Spinal cord (tissue), 10 donors: ENCODE data around the gene FRMD5. TPM values are rescaled to one million over a fixed set of nuclear protein-coding genes. Genes with fewer than 3 reads are reported as not detected.

Source experiments
- DNase-seq, 6 donors: peaks; one replicate each; pipeline versions ENCODE4 v3.0.0 to v3.0.0-alpha.2; 2013 to 2015; ENCODE audit warnings: low spot score in 6 of 6, low read depth in 4 of 6
- H3K27ac ChIP-seq: one replicate; pipeline ENCODE4 v1.5.1; 2013; ENCODE audit warnings: low read depth, low read length, control low read depth
- H3K27me3 ChIP-seq: one replicate; pipeline ENCODE4 v1.6.1; 2013; ENCODE audit warnings: low read length; ENCODE audit not compliant: control insufficient read depth, insufficient read depth
- H3K36me3 ChIP-seq: one replicate; pipeline ENCODE4 v1.6.1; 2013; ENCODE audit warnings: low read length; ENCODE audit not compliant: control insufficient read depth, insufficient read depth
- H3K4me1 ChIP-seq: one replicate; pipeline ENCODE4 v1.6.1; 2013; ENCODE audit warnings: low read length; ENCODE audit not compliant: control insufficient read depth, insufficient read depth
- H3K4me3 ChIP-seq: one replicate; pipeline ENCODE4 v1.5.1; 2013; ENCODE audit warnings: low read depth, low read length, control low read depth
- H3K9me3 ChIP-seq: one replicate; pipeline ENCODE4 v1.6.1; 2013; ENCODE audit warnings: low read length; ENCODE audit not compliant: control insufficient read depth, insufficient read depth
- WGBS: methylation state at CpG from one replicate; pipeline ENCODE4 v1.1.5; 2013; ENCODE audit warnings: missing lambda C conversion rate; ENCODE audit not compliant: insufficient coverage; 5-methylcytosine and 5-hydroxymethylcytosine counted together
- polyA plus RNA-seq, 2 donors: library from polyadenylated mRNA; unstranded; fragments of 120-200 nt; gene quantifications; one replicate each; pipeline ENCODE4 v1.2.1, GENCODE V29; 2013; ENCODE audit not compliant: insufficient read length in 2 of 2
- total RNA-seq, 2 donors: library from RNA; depleted of rRNA in 1 of 2; stranded (reverse); fragments of 120-200 nt in 1 of 2; fragments of >200 nt in 1 of 2; gene quantifications; one replicate each; pipeline versions ENCODE4 v1.2.3 to v1.2.4, GENCODE V29; 2013 to 2014
- donor health status: healthy.

Gene FRMD5
- total and polyA plus RNA-seq, 4 donors, result 8.9 to 25.9 (median 20.2) TPM

DNA sequence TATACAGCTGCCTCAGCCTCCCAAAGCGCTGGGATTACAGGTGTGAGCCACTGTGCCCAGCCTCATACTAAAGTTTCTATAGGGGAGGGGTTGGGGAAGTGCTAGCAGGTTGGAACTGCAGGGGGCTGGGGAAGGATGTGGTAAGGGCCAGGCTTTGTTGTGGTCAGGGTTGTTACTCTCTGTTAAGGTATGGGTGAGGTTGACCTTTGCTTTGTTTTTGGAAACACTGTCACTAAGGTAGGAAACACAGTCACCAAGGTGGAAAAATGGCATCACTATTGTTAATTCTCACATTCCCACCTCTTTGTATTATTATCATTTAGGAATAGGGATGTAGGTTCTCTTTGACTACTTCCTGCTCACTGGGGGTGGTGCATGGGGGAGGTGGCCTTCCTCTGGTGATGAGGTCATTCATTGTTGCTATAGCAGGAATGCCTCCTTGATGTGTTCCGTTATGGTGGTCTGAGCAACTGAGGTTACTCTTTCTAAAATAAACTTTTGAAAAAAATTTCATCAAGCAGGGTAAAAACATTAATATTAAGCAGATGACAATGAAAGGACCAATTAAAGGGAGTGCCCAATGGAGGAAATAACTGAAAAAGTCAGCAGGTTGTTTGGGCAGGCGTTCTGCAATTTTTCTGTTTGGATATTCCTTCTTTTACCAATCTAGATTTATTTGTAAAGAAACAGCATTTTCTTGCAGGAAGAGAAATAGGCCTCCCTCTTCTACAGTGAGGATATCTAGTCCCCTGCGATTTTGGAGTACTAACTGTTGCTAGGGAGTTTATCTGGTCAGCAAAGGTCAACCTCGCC lies 217.8 kb downstream of the FRMD5 start:
- DNase-seq, result no peak
- Histone ChIP-seq H3K27ac (no peak overlapping the region), H3K9me3 (no peaks in the 10 kb centered on the region), H3K27me3 (no peaks in the 10 kb centered on the region), H3K4me3 (no peak overlapping the region), H3K4me1 (no peaks in the 10 kb centered on the region), H3K36me3 (no peaks in the 10 kb centered on the region)
- WGBS, result 100% methylated on average over 1 of the region's 5 CpGs

DNA sequence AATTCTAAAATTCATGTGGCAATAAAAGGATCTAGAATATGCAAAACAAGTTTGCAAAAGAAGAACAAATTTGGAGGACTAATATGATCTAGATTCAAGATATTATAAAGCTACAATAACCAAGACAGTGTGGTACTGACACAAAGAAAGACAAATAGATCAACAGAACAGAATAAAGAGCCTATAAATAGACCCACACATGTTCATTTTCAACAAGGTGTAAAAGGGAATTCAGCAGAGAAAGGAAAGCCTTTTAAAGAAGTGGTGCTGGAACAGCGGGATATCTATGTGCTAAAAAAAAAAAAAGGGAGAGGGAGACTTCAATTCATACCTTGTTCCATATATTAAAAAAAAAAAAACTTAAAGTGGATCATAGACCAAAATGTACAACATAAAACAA lies 219.3 kb downstream of the FRMD5 start:
- H3K36me3 ChIP-seq, result no peaks in the 10 kb centered on the region
- no peak overlapping the region for H3K4me3 ChIP-seq
- H3K27ac ChIP-seq, result no peak overlapping the region
- no peaks in the 10 kb centered on the region for H3K27me3 ChIP-seq
- H3K4me1 ChIP-seq, result no peaks in the 10 kb centered on the region
- no peak for DNase-seq
- no CpG with 5 or more reads among the region's 1 CpG for WGBS
- no peaks in the 10 kb centered on the region for H3K9me3 ChIP-seq

DNA sequence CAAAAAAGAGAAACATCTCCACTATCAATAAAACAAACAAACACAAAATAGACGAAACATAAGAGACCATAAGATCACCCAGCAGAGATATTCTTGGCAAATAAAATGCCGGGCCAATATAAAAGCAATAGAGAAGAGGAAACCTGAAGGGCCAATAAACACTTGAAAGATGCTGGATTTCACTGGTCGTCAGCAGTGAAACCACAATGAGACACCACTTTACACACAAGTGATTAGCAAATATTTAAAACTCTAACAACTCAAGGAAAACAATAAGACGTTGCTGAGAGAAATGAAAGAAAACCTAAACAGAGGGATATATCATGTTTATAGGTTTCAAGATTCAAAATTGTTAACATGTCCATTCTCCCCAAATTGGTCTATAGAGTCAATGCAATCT lies 219.7 kb downstream of the FRMD5 start:
- no CpG with 5 or more reads among the region's 4 CpGs for WGBS
- Histone ChIP-seq H3K9me3 (no peaks in the 10 kb centered on the region), H3K36me3 (no peaks in the 10 kb centered on the region), H3K27ac (no peak overlapping the region), H3K4me1 (peaks cover 3% of the 10 kb centered on the region), H3K4me3 (no peak overlapping the region), H3K27me3 (no peaks in the 10 kb centered on the region)
- no peak for DNase-seq

DNA sequence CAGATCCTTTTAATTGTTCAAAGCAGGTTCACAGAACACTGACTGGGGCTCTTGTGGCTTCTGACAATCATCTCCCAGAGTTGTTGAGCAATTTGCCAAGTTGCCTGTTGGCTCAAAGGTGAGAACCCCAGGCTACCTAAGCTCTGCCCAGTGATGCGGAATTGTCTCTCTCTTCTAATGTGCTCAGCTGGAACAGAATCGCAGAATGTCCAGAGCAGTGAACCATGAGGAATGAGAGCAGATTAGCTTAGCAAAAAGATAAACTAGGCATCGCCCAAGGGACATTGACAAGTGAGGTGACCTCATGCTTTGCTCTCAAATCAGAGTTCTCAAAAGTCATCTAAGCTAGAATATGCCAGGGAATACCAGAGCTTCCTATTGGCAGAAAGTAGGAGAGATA lies 220.2 kb downstream of the FRMD5 start:
- Histone ChIP-seq H3K9me3 (no peaks in the 10 kb centered on the region), H3K36me3 (no peaks in the 10 kb centered on the region), H3K27me3 (no peaks in the 10 kb centered on the region), H3K4me1 (peaks cover 4% of the 10 kb centered on the region), H3K27ac (no peak overlapping the region), H3K4me3 (no peak overlapping the region)
- DNase-seq, result peak in 2 of 6 donors; percentile 18 to 24
- WGBS, result 70% methylated on average over 3 of the region's 3 CpGs

DNA sequence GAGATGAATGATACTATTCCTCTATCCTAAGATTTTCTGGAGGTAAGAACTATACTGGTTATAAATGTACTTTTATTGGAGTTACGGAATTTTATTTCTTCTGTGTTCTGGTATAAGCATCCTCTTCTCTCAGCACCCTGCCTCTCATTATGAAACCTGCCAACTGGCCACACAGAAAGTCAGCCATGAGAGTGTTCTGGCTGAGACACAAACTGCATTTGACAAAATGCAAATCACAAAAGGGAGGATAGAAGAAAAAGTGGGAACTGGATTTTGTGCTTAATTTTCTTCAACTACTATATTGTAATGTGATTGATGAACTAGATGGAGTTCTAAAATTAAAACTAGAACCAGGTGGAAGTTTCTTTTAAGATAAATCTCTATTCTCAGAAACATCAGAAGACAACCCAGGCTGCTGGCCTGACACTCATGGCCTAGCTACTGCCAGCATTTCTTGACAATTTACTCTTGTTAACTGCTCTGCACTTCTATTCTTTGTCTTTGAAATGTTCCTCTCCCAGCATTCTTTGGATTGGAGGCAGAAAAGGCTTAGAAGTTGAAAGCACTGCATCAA lies 225.2 kb downstream of the FRMD5 start:
- peak in 1 of 6 donors; percentile 70 for DNase-seq
- Histone ChIP-seq H3K9me3 (no peaks in the 10 kb centered on the region), H3K27me3 (no peaks in the 10 kb centered on the region), H3K4me1 (peaks cover 4% of the 10 kb centered on the region), H3K36me3 (no peaks in the 10 kb centered on the region), H3K27ac (no peak overlapping the region), H3K4me3 (no peak overlapping the region)
- WGBS, result no CpG with 5 or more reads among the region's 1 CpG

DNA sequence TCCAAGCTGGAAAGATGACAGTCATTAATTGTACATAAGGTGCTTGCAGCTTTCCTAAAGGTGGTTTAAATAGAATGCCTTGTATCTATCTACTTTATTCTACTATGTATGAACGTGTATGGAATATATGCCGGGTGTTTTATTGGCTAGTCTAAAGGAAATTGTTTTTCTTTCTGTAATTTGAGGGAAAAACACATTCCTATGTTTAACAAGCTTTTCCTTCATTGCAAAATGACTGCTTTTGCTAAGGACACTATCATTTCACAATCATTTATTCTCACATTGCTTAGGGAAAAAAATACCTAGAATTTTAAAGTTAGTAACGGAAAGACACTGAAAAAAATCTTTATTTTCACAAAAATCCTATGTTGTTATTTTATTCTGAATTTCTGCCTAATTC lies 226.5 kb downstream of the FRMD5 start:
- Histone ChIP-seq H3K9me3 (no peaks in the 10 kb centered on the region), H3K4me1 (peaks cover 4% of the 10 kb centered on the region), H3K27ac (no peak overlapping the region), H3K27me3 (no peaks in the 10 kb centered on the region), H3K36me3 (no peaks in the 10 kb centered on the region), H3K4me3 (no peak overlapping the region)
- no peak for DNase-seq
- WGBS, result no CpG with 5 or more reads among the region's 3 CpGs

DNA sequence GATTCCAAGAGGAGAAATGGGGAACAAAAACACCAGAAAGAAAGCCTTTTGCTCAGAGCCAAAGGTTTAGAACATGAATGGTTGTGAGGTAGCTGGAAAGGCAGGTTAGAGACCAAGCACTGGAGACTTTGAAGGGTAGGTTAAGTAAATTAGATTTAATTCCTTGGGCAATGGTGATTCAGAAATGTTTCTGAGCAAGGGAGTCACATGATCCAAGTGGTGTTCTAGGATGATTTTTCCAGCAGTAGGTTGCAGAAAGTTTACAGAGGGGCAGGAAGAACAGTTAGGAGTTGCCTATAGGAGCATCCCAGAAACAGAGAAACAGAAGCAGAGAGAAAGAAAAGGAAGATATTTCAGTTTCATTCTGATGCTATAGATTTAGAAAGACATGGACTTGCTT lies 228.4 kb downstream of the FRMD5 start:
- peaks cover 4% of the 10 kb centered on the region for H3K4me1 ChIP-seq
- H3K4me3 ChIP-seq, result no peak overlapping the region
- DNase-seq, result no peak
- H3K27me3 ChIP-seq, result no peaks in the 10 kb centered on the region
- no peak overlapping the region for H3K27ac ChIP-seq
- H3K9me3 ChIP-seq, result no peaks in the 10 kb centered on the region
- H3K36me3 ChIP-seq, result no peaks in the 10 kb centered on the region

DNA sequence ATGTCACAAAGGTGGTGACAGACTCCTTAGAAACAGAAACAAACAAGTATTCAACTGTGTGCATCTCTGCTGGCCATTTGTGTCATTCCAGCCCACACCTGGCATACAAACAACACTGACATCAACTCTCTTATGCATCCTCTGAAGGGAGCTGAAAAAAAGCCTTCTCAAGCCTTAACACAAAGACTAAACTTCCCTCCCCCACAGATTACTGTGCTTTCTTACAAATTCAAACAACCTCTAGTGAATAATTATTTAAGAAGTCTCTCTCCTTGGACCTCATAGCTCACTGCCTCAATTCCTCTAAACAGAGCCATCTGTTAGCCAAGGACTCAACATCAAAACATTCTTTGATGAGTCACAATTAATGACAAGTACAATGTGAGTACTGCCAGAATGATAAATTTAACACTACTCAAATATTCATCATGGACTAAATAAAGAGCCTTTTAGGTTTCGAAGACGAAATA lies 236.2 kb downstream of the FRMD5 start:
- Histone ChIP-seq H3K27me3 (no peaks in the 10 kb centered on the region), H3K4me1 (peaks cover 6% of the 10 kb centered on the region), H3K9me3 (no peaks in the 10 kb centered on the region), H3K27ac (no peak overlapping the region), H3K36me3 (no peaks in the 10 kb centered on the region), H3K4me3 (no peak overlapping the region)
- DNase-seq, result peak in 2 of 6 donors; percentile 45 to 46
- no CpG with 5 or more reads among the region's 2 CpGs for WGBS

DNA sequence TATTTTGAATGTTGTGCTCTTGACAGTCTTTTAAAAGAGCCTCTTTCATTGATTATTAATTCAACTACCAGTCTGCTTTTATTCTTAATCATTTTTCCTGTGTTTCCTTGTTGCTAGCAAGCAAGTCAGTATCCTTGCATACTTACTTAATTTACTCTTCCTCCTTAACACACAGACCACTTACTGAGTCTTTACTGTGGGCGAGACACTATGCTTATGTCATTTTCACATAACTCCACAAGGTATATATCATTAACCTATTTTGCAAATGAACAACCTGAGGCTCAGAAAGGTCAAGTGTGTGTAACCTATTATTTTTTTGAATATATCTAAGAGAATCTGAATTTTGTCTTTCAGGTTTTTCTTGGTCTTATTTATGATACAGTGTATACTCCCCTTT lies 237.3 kb downstream of the FRMD5 start:
- Histone ChIP-seq H3K27me3 (no peaks in the 10 kb centered on the region), H3K4me1 (peaks cover 7% of the 10 kb centered on the region), H3K36me3 (no peaks in the 10 kb centered on the region), H3K9me3 (no peaks in the 10 kb centered on the region), H3K27ac (no peak overlapping the region), H3K4me3 (no peak overlapping the region)
- no peak for DNase-seq
- no CpG with 5 or more reads among the region's 1 CpG for WGBS

DNA sequence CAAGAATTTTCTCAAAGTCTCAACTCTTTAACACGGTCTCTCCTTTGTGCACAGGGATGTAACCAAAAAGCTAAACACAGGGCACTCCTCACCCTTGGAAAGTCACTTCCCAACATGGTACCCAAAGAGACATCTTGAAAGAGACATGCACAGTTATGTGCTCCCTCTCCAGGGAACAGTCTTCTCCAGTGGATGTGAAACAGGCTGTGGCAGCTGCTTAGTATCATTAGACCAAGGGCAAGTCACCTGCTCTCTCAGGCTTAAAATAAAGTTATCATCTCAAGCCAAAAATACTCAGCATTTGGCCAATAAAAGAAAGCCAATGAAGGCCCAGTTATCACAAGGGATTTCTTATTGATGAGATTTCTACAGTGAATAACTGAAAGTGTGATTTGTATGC lies 239.9 kb downstream of the FRMD5 start:
- WGBS, result 82% methylated on average over 1 of the region's 1 CpG
- no peak for DNase-seq
- H3K4me1 ChIP-seq, result peaks cover 11% of the 10 kb centered on the region
- H3K9me3 ChIP-seq, result no peaks in the 10 kb centered on the region
- no peak overlapping the region for H3K4me3 ChIP-seq
- no peaks in the 10 kb centered on the region for H3K36me3 ChIP-seq
- H3K27me3 ChIP-seq, result no peaks in the 10 kb centered on the region
- H3K27ac ChIP-seq, result no peak overlapping the region
